Ovary (tissue), 9 donors: Measurements from ENCODE around the gene CPA4. TPM values are rescaled to one million over a fixed set of nuclear protein-coding genes. Genes with fewer than 3 reads are reported as not detected.

Source experiments
- DNase-seq, 5 donors: peaks; one replicate each; pipeline ENCODE4 v3.0.0-alpha.2; 2019 to 2020
- H3K27ac ChIP-seq, 2 donors: fragments of 200-600 bp; one replicate each; pipeline versions ENCODE4 v1.5.1 to v1.8.0; 2019 to 2022
- H3K27me3 ChIP-seq: fragments of 200-600 bp; one replicate; pipeline ENCODE4 v1.8.0; 2022
- H3K36me3 ChIP-seq: fragments of 200-600 bp; sonication (generic); one replicate; pipeline ENCODE4 v1.5.1; 2019
- H3K4me1 ChIP-seq: one replicate; pipeline ENCODE4 v1.8.1; 2013; ENCODE audit warnings: mild to moderate bottlenecking, moderate library complexity; ENCODE audit not compliant: insufficient read depth
- H3K4me3 ChIP-seq: fragments of 200-600 bp; sonication (generic); one replicate; pipeline ENCODE4 v1.5.1; 2017
- H3K9me3 ChIP-seq, 2 donors: fragments of 200-600 bp in 1 of 2; sonication (generic) in 1 of 2; one replicate each; pipeline versions ENCODE4 v1.5.1 to v1.8.1; 2013 to 2019; ENCODE audit warnings: mild to moderate bottlenecking in 1 of 2, moderate library complexity in 1 of 2
- CTCF ChIP-seq, 3 donors: fragments of 450-650 bp in 2 of 3; fragments of 200-600 bp in 1 of 3; IDR thresholded peaks; one replicate each; pipeline versions ENCODE4 v1.5.1 to v1.8.0; 2016 to 2022; ENCODE audit warnings: antibody characterized with exemption in 3 of 3, mild to moderate bottlenecking in 1 of 3
- EP300 ChIP-seq: sonication (generic); formaldehyde crosslinking; IDR thresholded peaks from one replicate; pipeline ENCODE4 v1.6.1; 2017; ENCODE audit warnings: antibody characterized with exemption
- POLR2A ChIP-seq: fragments of 450-650 bp; IDR thresholded peaks from one replicate; pipeline ENCODE4 v1.6.1; 2017; ENCODE audit warnings: antibody characterized with exemption, mild to moderate bottlenecking, moderate library complexity
- WGBS, 3 donors: extraction: QIAGEN DNeasy Blood & Tissue Kit in 1 of 3; methylation state at CpG; one replicate each; pipeline versions ENCODE4 v1.1.5 to v1.1.7; 2013 to 2017; 5-methylcytosine and 5-hydroxymethylcytosine counted together
- intact Hi-C, 4 donors: fragments of 100-400 bp; cut with DNase I; formaldehyde crosslinking; loops; one replicate each; pipeline versions ENCODE4 v1.11.0 to v1.15.1; 2022 to 2023
- polyA plus RNA-seq, 2 donors: library from polyadenylated mRNA; stranded (reverse); fragments of 200-250 nt in 1 of 2; fragments of 350-450 nt in 1 of 2; fragmentation: Illumina TruSeq in 1 of 2; extraction: RNeasy Lipid Tissue Mini Kit (QIAGEN cat#74804) in 1 of 2; gene quantifications; one replicate each; pipeline ENCODE4 v1.2.3, GENCODE V29; 2013 to 2014
- total RNA-seq, 7 donors: library from RNA; depleted of rRNA in 2 of 7; stranded (reverse); fragments of >200 nt in 2 of 7; fragmentation: NEBNext Ultra II Directional in 3 of 7; extraction: Animal tissue kit (Norgen Biotek cat#: 25700) in 3 of 7; gene quantifications; one replicate each; pipeline versions ENCODE4 v1.1.0 to v1.2.4, GENCODE V29; 2016 to 2023
- donor health status: DM: no; HTN: no; CAD: no; lungs with moderate emphysema.
- donor health status: DM: no; HTN: no; CAD: no.
- donor health status: Bipolar disorder and iron deficiency.
- donor health status: DM: yes; HTN: yes; CAD: no.
- donor health status: DM: no; HTN: no; CAD: no.
- donor health status: DM: yes; HTN: yes; CAD: no.

Gene CPA4
- total and polyA plus RNA-seq, 9 donors, result 0.13 to 1.7 (median 0.33) TPM; not detected in 3

GRCh38 chr7:130360518-130360917 lies 67.6 kb downstream of the CPA4 start:
- Histone ChIP-seq H3K36me3 (no peaks in the 10 kb centered on the region), H3K4me1 (peaks cover 9% of the 10 kb centered on the region), H3K27me3 (no peaks in the 10 kb centered on the region), H3K9me3 (no peaks in the 10 kb centered on the region), H3K27ac (no peak overlapping the region), H3K4me3 (no peak overlapping the region)
- intact Hi-C loops, result no loop called here
- TF ChIP-seq CTCF (IDR thresholded peaks at IDR 0.05) (no peak), POLR2A (no peak), EP300 (no peak)
- no peak for DNase-seq
- WGBS, 3 donors, result 95% methylated on average over 3 of the region's 3 CpGs

- DNase-seq, result no peak
- no peak for TF ChIP-seq POLR2A
- no peak for TF ChIP-seq CTCF (IDR thresholded peaks at IDR 0.05)
- WGBS, 3 donors, result 94 to 98% (median 95%) methylated on average over 7 of the region's 7 CpGs
- H3K4me3 ChIP-seq, result no peak overlapping the region
- H3K36me3 ChIP-seq, result no peaks in the 10 kb centered on the region
- H3K9me3 ChIP-seq, result no peaks in the 10 kb centered on the region
- H3K27ac ChIP-seq, result no peak overlapping the region
- no peaks in the 10 kb centered on the region for H3K27me3 ChIP-seq
- H3K4me1 ChIP-seq, result peaks cover 6% of the 10 kb centered on the region
- intact Hi-C loops, result no loop called here
Observed at GRCh38 chr7:130361681-130362080, 68.7 kb downstream of the CPA4 start.

- Histone ChIP-seq H3K9me3 (no peaks in the 10 kb centered on the region), H3K36me3 (no peaks in the 10 kb centered on the region), H3K4me3 (no peak overlapping the region), H3K4me1 (peaks cover 5% of the 10 kb centered on the region), H3K27me3 (no peaks in the 10 kb centered on the region), H3K27ac (no peak overlapping the region)
- no peak for DNase-seq
- TF ChIP-seq EP300 (no peak), CTCF (IDR thresholded peaks at IDR 0.05) (no peak), POLR2A (no peak)
- intact Hi-C loops, result no loop called here
- WGBS, 3 donors, result 94 to 97% (median 94%) methylated on average over 10 of the region's 10 CpGs
Observed at GRCh38 chr7:130362251-130362816, 69.4 kb downstream of the CPA4 start.

GRCh38 chr7:130363026-130363847 lies 70.3 kb downstream of the CPA4 start:
- no peaks in the 10 kb centered on the region for H3K36me3 ChIP-seq
- no peak overlapping the region for H3K27ac ChIP-seq
- intact Hi-C loops, result no loop called here
- no peak for TF ChIP-seq EP300
- TF ChIP-seq CTCF (IDR thresholded peaks at IDR 0.05), result no peak
- TF ChIP-seq POLR2A, result no peak
- WGBS, 3 donors, result 74 to 86% (median 82%) methylated on average over 8 of the region's 8 CpGs
- H3K9me3 ChIP-seq, result no peaks in the 10 kb centered on the region
- no peaks in the 10 kb centered on the region for H3K27me3 ChIP-seq
- H3K4me3 ChIP-seq, result no peak overlapping the region
- peaks cover 5% of the 10 kb centered on the region for H3K4me1 ChIP-seq
- no peak for DNase-seq
